Right lobe of liver (tissue), 4 donors: ENCODE data around the gene EVC.

Source experiments
- CTCF ChIP-seq, 4 donors: fragments of 200-600 bp in 3 of 4; fragments of 450-650 bp in 1 of 4; IDR thresholded peaks; one replicate each; pipeline versions ENCODE4 v1.5.1 to v1.8.0; 2016 to 2022; ENCODE audit warnings: antibody characterized with exemption in 4 of 4, mild to moderate bottlenecking in 2 of 4
- POLR2A ChIP-seq: fragments of 450-650 bp; IDR thresholded peaks from one replicate; pipeline ENCODE4 v1.6.1; 2017; ENCODE audit warnings: antibody characterized with exemption, mild to moderate bottlenecking
- donor health status: DM: no; HTN: no; CAD: no.
- donor health status: DM: no; HTN: no; CAD: no.
- donor health status: DM: no; HTN: yes; CAD: no.

- TF ChIP-seq POLR2A (no peak), CTCF (IDR thresholded peaks at IDR 0.05) (no peak)
These were observed 128.3 kb downstream of the EVC start for GRCh38 chr4:5839332-5839731.
